Breast epithelium (tissue), 3 donors: ENCODE results near the gene HHEX.

Experiments used
- POLR2A ChIP-seq: fragments of 450-650 bp; IDR thresholded peaks from one replicate; pipeline ENCODE4 v1.6.1; 2016; ENCODE audit warnings: antibody characterized with exemption, mild to moderate bottlenecking, moderate library complexity
- POLR2AphosphoS5 ChIP-seq, 3 donors: sonication (generic); formaldehyde crosslinking; IDR thresholded peaks; one replicate each; pipeline ENCODE4 v1.6.1; 2017; ENCODE audit warnings: antibody characterized with exemption in 3 of 3
- TF ChIP-seq, protein P1 (sequence below), 3 donors: fragments of 450-650 bp; IDR thresholded peaks; one replicate each; pipeline ENCODE4 v1.5.1; 2016 to 2017; ENCODE audit warnings: antibody characterized with exemption in 3 of 3, mild to moderate bottlenecking in 3 of 3, moderate library complexity in 3 of 3

DNA sequence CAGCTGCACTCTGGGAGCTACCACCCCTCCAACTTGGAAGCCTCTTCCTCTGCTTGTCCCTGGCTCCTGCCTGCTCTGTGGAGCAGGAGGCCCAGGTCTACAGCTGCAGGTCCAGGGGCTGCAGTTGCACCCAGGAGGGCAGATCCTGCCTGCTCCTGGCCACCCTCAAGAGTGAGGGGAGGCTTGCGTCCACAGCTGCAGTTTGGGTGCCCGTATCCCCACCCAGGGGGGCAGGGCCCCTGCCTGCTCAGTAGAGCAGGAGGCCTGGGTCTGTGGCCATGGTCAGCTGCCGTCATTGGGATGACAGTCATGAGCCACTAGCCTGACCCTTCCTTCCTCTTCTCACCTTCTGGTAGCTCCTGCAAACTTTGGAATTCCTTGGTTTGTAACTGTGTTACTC lies 25.1 kb downstream of the HHEX start:
- TF ChIP-seq, protein P1, sequence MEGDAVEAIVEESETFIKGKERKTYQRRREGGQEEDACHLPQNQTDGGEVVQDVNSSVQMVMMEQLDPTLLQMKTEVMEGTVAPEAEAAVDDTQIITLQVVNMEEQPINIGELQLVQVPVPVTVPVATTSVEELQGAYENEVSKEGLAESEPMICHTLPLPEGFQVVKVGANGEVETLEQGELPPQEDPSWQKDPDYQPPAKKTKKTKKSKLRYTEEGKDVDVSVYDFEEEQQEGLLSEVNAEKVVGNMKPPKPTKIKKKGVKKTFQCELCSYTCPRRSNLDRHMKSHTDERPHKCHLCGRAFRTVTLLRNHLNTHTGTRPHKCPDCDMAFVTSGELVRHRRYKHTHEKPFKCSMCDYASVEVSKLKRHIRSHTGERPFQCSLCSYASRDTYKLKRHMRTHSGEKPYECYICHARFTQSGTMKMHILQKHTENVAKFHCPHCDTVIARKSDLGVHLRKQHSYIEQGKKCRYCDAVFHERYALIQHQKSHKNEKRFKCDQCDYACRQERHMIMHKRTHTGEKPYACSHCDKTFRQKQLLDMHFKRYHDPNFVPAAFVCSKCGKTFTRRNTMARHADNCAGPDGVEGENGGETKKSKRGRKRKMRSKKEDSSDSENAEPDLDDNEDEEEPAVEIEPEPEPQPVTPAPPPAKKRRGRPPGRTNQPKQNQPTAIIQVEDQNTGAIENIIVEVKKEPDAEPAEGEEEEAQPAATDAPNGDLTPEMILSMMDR (IDR thresholded peaks at IDR 0.05): no peak
- no peak for TF ChIP-seq POLR2A
- TF ChIP-seq POLR2AphosphoS5 (IDR thresholded peaks at IDR 0.05): no peak
